Neural cell (in vitro differentiated cells): ENCODE data around the gene WIPF3. TPM values are rescaled to one million over a fixed set of nuclear protein-coding genes. Genes with fewer than 3 reads are reported as not detected.

Experiments
- H2AFZ ChIP-seq: fragments of 200-600, 300-800 bp; sonication (generic), shearing (Covaris generic); 2 replicates; pipeline ENCODE4 v1.6.0; 2014; ENCODE audit warnings: low read depth, mild to moderate bottlenecking, antibody characterized with exemption, low read length, moderate library complexity
- H3F3A ChIP-seq: fragments of 200-600 bp; shearing (Covaris generic); 2 replicates; pipeline ENCODE4 v1.6.1; 2016; ENCODE audit warnings: mild to moderate bottlenecking, moderate library complexity, mixed read lengths, antibody characterized with exemption, low read length; ENCODE audit not compliant: insufficient read depth, poor library complexity, severe bottlenecking
- H3K27ac ChIP-seq: fragments of 200-600, 300-800 bp; sonication (generic), shearing (Covaris generic); 2 replicates; pipeline ENCODE4 v1.5.1; 2014; ENCODE audit warnings: mild to moderate bottlenecking, low read length, moderate library complexity
- H3K27me3 ChIP-seq: fragments of 300-800, 200-600 bp; sonication (generic), shearing (Covaris generic); 2 replicates; pipeline ENCODE4 v1.6.0; 2014; ENCODE audit warnings: mild to moderate bottlenecking, low read depth, low read length, moderate library complexity; ENCODE audit not compliant: insufficient read depth
- H3K36me3 ChIP-seq: fragments of 300-800, 200-600 bp; sonication (generic), shearing (Covaris generic); 2 replicates; pipeline ENCODE4 v1.5.1; 2014; ENCODE audit warnings: mild to moderate bottlenecking, antibody characterized with exemption, low read length, moderate library complexity; ENCODE audit not compliant: insufficient read depth
- H3K4me2 ChIP-seq: fragments of 300-800, 200-600 bp; sonication (generic), shearing (Covaris generic); 2 replicates; pipeline ENCODE4 v1.6.0; 2014; ENCODE audit warnings: mild to moderate bottlenecking, low read length
- H3K4me3 ChIP-seq: fragments of 300-800, 200-600 bp; sonication (generic), shearing (Covaris generic); 2 replicates; pipeline ENCODE4 v1.5.1; 2014; ENCODE audit warnings: mild to moderate bottlenecking, low read length, moderate library complexity
- H3K79me2 ChIP-seq: fragments of 200-600 bp; shearing (Covaris generic); replicated peaks from 2 replicates; pipeline ENCODE4 v1.6.0; 2014; ENCODE audit warnings: mild to moderate bottlenecking, low read length, moderate library complexity; ENCODE audit not compliant: insufficient read depth
- H3K9ac ChIP-seq: fragments of 300-800, 200-600 bp; sonication (generic), shearing (Covaris generic); 2 replicates; pipeline ENCODE4 v1.6.1; 2016; ENCODE audit warnings: mild to moderate bottlenecking, low read length, mixed read lengths
- H3K9me2 ChIP-seq: fragments of 200-600 bp; shearing (Covaris generic); 2 replicates; pipeline ENCODE4 v1.6.1; 2016; ENCODE audit warnings: mild to moderate bottlenecking, low read length, mixed read lengths; ENCODE audit not compliant: insufficient read depth
- H3K9me3 ChIP-seq: fragments of 200-600, 300-800 bp; sonication (generic), shearing (Covaris generic); 2 replicates; pipeline ENCODE4 v1.6.1; 2016; ENCODE audit warnings: mild to moderate bottlenecking, mixed run types, low read length, moderate library complexity, mixed read lengths
- H4K20me1 ChIP-seq: fragments of 200-600 bp; shearing (Covaris generic); 2 replicates; pipeline ENCODE4 v1.6.1; 2016; ENCODE audit warnings: mild to moderate bottlenecking, mixed run types; ENCODE audit not compliant: insufficient read depth
- CTCF ChIP-seq: fragments of 450-650 bp; IDR thresholded peaks from 2 replicates; pipeline ENCODE4 v1.5.1; 2014; ENCODE audit warnings: antibody characterized with exemption, mild to moderate bottlenecking, moderate library complexity; ENCODE audit not compliant: poor library complexity, severe bottlenecking
- EP300 ChIP-seq: fragments of 450-650 bp; conservative IDR thresholded peaks from 2 replicates; pipeline ENCODE4 v1.6.1; 2014; ENCODE audit warnings: antibody characterized with exemption, mild to moderate bottlenecking, moderate library complexity; ENCODE audit not compliant: poor library complexity, severe bottlenecking
- EZH2 ChIP-seq: fragments of 200-600, 300-800 bp; shearing (Covaris generic), sonication (generic); IDR thresholded peaks from 2 replicates; pipeline ENCODE4 v1.6.1; 2014; ENCODE audit warnings: antibody characterized with exemption, low read length, borderline replicate concordance, mild to moderate bottlenecking; ENCODE audit not compliant: insufficient read depth, poor library complexity, severe bottlenecking
- MXI1 ChIP-seq: fragments of 450-650 bp; conservative IDR thresholded peaks from 2 replicates; pipeline ENCODE4 v1.6.1; 2014; ENCODE audit warnings: antibody characterized with exemption, mild to moderate bottlenecking; ENCODE audit not compliant: poor library complexity, severe bottlenecking
- POLR2AphosphoS5 ChIP-seq: IDR thresholded peaks from 2 replicates; pipeline ENCODE4 v1.6.1; 2012
- RAD21 ChIP-seq: fragments of 450-650 bp; conservative IDR thresholded peaks from 2 replicates; pipeline ENCODE4 v1.6.1; 2014; ENCODE audit warnings: antibody characterized with exemption, mild to moderate bottlenecking, moderate library complexity
- REST ChIP-seq: IDR thresholded peaks from 2 replicates; pipeline ENCODE4 v1.6.1; 2012; ENCODE audit warnings: borderline replicate concordance
- SMC3 ChIP-seq: fragments of 450-650 bp; conservative IDR thresholded peaks from 2 replicates; pipeline ENCODE4 v1.6.1; 2014; ENCODE audit warnings: antibody characterized with exemption, mild to moderate bottlenecking, moderate library complexity; ENCODE audit not compliant: poor library complexity
- TAF1 ChIP-seq: IDR thresholded peaks from 2 replicates; pipeline ENCODE4 v1.6.1; 2012; ENCODE audit warnings: low read depth
- polyA plus RNA-seq: library from polyadenylated mRNA; depleted of rRNA; stranded (reverse); fragments of >200 nt; gene quantifications from 2 replicates; pipeline ENCODE4 v1.2.3, GENCODE V29; 2014

WIPF3 gene
- polyA plus RNA-seq, 1 donor from 2014 or later, result 3.8 TPM

- H4K20me1 ChIP-seq, result no peaks in the 10 kb centered on the region
- no peaks in the 10 kb centered on the region for H3K9me2 ChIP-seq
- no peaks in the 10 kb centered on the region for H3K79me2 ChIP-seq
- H3K27ac ChIP-seq, result no peak overlapping the region
- no peak for TF ChIP-seq POLR2AphosphoS5
- TF ChIP-seq CTCF, result no peak
- TF ChIP-seq EZH2, result no peak
- TF ChIP-seq EP300, result no peak
- no peak for TF ChIP-seq MXI1
- TF ChIP-seq RAD21, result no peak
- TF ChIP-seq SMC3, result no peak
- H3K4me2 ChIP-seq, result no peak overlapping the region
- no peaks in the 10 kb centered on the region for H3K36me3 ChIP-seq
- no peak overlapping the region for H2AFZ ChIP-seq
- H3K4me3 ChIP-seq, result no peak overlapping the region
- no peak overlapping the region for H3K9ac ChIP-seq
- H3K9me3 ChIP-seq, result no peaks in the 10 kb centered on the region
- H3F3A ChIP-seq, result no peaks in the 10 kb centered on the region
- H3K27me3 ChIP-seq, result no peaks in the 10 kb centered on the region
Observed at GRCh38 chr7:29859104-29859503, 52.8 kb downstream of the WIPF3 start.

- Histone ChIP-seq H3K27ac (no peak overlapping the region), H3K9ac (no peak overlapping the region)
Observed at GRCh38 chr7:29859524-29860185, 53.3 kb downstream of the WIPF3 start.

More at GRCh38 chr7:29859524-29860185, 53.3 kb downstream of the WIPF3 start:
- no peak for TF ChIP-seq EZH2
- TF ChIP-seq SMC3, result no peak
- TF ChIP-seq RAD21, result no peak
- no peak for TF ChIP-seq TAF1
- no peak for TF ChIP-seq EP300
- no peak for TF ChIP-seq CTCF
- no peak for TF ChIP-seq POLR2AphosphoS5
- TF ChIP-seq MXI1, result no peak
- no peak for TF ChIP-seq REST
- Histone ChIP-seq H3K36me3 (no peaks in the 10 kb centered on the region), H3F3A (no peaks in the 10 kb centered on the region), H3K27me3 (no peaks in the 10 kb centered on the region), H3K4me2 (no peak overlapping the region), H3K9me3 (no peaks in the 10 kb centered on the region), H3K4me3 (no peak overlapping the region), H3K79me2 (no peaks in the 10 kb centered on the region), H2AFZ (no peak overlapping the region), H4K20me1 (no peaks in the 10 kb centered on the region), H3K9me2 (no peaks in the 10 kb centered on the region)
